NCI-H345 (cell line): ENCODE data around the gene CACNB2.

ENCODE experiments used
- DNase-seq: peaks from one replicate; lab custom pipeline; 2025; lab: John Stamatoyannopoulos, UW

The CACNB2 gene

GRCh38 chr10:18293536-18294510, 153.6 kb downstream of the CACNB2 start:
- DNase-seq: no peak

DNA sequence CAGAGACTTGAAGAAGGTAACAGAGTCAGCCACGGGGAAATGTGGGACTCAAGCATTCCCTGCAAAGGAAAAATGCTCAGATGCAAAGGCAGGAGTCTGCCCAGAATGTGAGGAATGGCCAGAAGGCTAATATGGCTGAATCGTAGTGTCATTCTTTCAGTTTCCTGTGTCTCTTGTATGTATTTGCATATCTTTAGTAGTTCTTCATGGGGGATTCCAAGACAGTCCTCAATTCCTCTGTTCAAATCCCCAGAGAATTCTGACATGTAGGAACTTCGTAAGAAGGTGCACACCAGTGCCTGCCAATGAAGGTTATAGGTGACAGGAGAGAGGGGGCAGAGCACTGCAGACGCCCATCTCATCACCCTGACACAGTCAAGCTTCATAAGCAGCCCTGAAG, 154.4 kb downstream of the CACNB2 start:
- no peak for DNase-seq

DNA sequence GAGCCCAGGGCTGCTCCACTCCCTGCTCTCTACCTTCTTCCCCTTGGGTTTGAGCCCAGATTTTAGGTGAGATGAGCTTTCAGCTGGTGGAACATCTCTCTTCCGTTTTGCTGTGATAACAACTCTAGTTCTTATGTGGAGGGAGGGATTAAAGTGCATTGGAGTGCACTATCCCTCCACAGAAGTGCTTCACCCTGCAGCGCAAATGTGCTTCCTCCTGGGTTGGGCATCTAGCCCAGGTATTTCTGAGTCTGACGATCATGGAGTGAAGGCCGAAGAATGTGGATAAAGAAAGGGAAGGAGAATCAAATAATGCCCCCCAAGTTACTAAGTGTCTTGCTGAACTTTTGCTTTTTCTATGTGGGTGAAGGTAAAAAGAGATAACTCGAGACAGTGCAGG, 157.4 kb downstream of the CACNB2 start:
- no peak for DNase-seq

GRCh38 chr10:18298256-18298655, 158.0 kb downstream of the CACNB2 start:
- no peak for DNase-seq

GRCh38 chr10:18303851-18304801, 163.9 kb downstream of the CACNB2 start:
- no peak for DNase-seq

DNA sequence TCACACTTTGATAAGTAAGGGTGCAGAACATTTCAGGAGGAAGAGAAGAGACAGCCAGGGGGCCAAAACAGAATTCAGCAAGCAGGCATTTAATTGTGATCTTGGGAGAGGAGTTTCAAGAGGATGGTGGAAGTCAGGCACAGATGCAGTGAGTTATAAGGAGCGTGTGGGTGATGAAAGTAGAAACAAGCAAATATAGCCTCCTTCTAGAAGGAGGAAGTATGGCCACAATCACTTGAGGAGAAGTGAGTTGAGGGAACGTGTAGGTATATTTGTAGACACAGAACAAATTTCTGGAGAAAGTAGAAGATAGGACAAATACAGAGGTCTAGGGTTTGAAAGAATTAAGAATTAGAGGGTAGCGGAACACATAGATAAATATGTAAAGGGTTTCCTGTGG, 165.8 kb downstream of the CACNB2 start:
- DNase-seq: no peak

DNA sequence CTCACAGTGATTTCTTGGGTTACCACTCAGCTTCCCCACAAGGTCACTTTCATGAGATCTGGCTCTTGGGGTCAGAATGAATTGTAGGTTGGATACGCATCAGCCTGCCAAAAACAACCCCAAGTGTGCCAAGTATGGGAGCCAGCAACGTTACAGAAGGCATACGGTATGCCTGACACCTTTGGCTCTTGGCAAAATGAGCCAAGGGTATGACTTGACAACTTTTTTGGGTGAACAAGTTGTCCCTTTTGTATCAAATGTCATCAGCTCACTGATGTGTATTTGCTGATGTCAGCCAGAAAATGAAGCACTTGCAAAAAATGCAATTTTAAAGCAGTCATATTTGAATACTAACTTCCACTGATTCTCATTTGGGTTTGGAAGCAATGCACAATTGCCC, 168.4 kb downstream of the CACNB2 start:
- DNase-seq: no peak

- no peak for DNase-seq
Measured at GRCh38 chr10:18310761-18311160, 170.5 kb downstream of the CACNB2 start.

GRCh38 chr10:18312374-18313139, 172.3 kb downstream of the CACNB2 start:
- DNase-seq: no peak

DNA sequence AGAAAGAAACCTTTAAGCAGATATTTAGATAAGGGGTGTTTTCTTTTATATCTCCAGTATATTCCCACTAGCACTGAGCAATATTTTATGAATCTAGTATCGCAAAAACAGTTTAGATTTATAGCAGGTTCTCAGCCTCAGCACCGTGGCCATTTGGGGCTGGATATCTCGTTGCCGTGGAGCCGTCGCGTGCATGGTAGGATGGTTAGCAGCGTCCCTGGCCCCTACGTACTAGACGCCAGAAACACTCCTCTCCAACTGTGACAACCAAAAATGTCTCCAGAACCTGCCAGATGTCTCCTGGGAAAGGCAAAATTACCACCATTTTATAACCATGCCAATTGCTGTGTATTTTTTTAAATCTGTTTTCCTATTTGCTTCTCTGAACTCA, 172.9 kb downstream of the CACNB2 start:
- DNase-seq: no peak

- DNase-seq: no peak
Measured at GRCh38 chr10:18313626-18314025, 173.4 kb downstream of the CACNB2 start.

DNA sequence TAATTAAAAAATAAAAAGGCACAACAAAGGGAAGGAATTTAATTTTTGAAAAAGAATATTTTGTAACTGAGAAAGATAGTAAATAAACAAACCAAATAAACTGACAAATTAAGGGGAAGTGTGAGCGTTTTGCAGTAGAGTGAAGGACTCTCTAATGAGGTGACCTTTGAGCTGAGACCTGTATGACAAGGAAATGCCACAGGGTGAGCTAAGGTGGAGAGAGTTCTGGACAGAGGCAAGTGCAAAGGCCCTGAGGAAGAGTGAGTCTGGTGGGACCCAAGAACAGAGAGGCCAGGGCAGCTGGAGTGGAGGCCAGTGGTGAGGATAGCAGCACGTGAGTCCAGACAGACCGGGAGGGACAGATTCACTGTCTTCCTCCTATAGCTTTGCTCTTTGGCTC, 179.4 kb downstream of the CACNB2 start:
- DNase-seq: no peak

DNA sequence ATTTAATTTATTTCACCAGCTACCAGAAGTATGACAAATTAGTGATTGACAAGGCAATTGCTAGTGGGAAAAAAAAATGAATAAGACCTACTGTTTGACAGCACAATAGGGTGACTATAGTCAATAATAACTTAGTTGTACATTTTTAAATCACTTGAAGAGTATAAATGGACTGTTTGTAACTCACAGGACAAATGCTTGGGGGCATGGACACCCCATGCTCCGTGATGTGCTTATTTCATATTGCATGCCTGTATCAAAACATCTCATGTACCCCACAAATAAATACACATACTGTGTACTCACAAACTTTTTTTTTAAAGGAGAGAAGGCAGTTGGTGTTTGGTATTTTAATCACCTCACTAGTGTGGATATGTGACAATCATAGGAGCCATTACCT, 181.1 kb downstream of the CACNB2 start:
- no peak for DNase-seq

GRCh38 chr10:18323916-18324315, 183.7 kb downstream of the CACNB2 start:
- no peak for DNase-seq

GRCh38 chr10:18325410-18325809, 185.2 kb downstream of the CACNB2 start:
- DNase-seq: no peak

DNA sequence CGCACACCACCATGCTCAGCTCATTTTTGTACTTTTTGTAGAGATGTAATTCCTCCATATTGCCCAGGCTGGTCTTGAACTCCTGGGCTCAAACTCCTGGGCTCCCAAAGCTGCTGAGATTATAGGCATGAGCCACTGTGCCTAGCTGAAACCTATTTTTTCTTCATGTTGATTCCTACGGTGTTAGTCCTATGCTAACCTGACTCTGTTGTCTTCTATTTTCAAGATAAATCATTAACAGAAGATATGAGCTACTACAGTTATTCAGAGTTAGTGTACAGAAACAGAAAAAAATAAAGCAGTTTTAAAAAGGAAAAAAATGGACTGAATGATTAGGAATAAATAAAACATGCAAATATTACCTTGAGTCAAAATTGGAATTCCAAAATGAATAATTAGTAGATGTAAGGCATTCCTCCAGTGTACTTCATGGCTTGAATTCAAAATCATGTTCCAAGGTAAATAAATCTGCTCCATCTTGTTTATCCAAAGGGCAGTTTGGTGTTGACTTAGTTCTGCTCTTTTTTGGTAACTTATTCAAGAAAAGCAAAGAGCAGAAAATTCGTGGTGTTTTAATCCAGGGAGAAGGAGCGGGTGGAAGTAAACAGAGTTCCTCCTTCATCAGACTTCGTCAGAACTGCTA, 185.8 kb downstream of the CACNB2 start:
- no peak for DNase-seq

- no peak for DNase-seq
Measured at GRCh38 chr10:18328941-18329340, 188.7 kb downstream of the CACNB2 start.

DNA sequence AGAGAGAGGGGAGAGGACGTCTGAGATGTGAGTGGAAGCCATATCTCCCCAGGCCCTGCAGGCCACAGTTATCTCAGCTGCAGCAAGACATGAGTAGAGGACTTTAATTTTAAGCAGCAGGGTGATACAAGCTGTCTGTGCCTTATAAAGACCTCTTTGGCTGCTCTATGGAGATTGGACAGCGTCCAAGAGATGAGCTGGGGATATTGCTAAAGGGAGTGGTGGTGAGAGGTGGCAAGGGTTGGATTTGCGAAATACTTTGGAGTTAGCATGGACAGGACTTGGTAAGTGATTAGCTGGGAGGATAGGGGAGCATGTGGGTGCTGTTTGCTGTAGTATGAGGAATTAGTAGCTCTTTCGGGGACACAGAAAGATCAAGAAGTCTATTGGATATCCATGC, 191.8 kb downstream of the CACNB2 start:
- no peak for DNase-seq

- DNase-seq: no peak
Measured at GRCh38 chr10:18332484-18332883, 192.3 kb downstream of the CACNB2 start.

- DNase-seq: no peak
Measured at GRCh38 chr10:18333621-18334020, 193.4 kb downstream of the CACNB2 start.

GRCh38 chr10:18334116-18334867, 194.1 kb downstream of the CACNB2 start:
- no peak for DNase-seq
